Natural killer cell (primary cell): ENCODE measurements around the gene EHD4. TPM values are rescaled to one million over a fixed set of nuclear protein-coding genes. Genes with fewer than 3 reads are reported as not detected.

Experiments used
- ATAC-seq, 3 donors: fragments of 150-1000 bp in 2 of 3; fragments of 200-7000 bp in 1 of 3; cut with Tn5 transposase; 1 replicate in 1 of 3; 2 replicates in 2 of 3; pipeline ENCODE4 v1.10.0; 2021; ENCODE audit warnings: mild to moderate bottlenecking in 2 of 3, moderate library complexity in 2 of 3
- DNase-seq, 2 donors: peaks; one replicate each; pipeline versions ENCODE4 v3.0.0 to v3.0.0-alpha.2; 2013 to 2021; ENCODE audit warnings: mixed read lengths in 1 of 2
- H3K27ac ChIP-seq: one replicate; pipeline ENCODE4 v1.5.1; 2013; ENCODE audit warnings: mild to moderate bottlenecking, low read length
- H3K27me3 ChIP-seq: one replicate; pipeline ENCODE4 v1.6.1; 2013; ENCODE audit warnings: low read length; ENCODE audit not compliant: control insufficient read depth, insufficient read depth
- H3K36me3 ChIP-seq: one replicate; pipeline ENCODE4 v1.6.1; 2013; ENCODE audit warnings: low read length; ENCODE audit not compliant: control insufficient read depth, insufficient read depth
- H3K4me1 ChIP-seq: one replicate; pipeline ENCODE4 v1.6.1; 2013; ENCODE audit warnings: low read length; ENCODE audit not compliant: control insufficient read depth, insufficient read depth
- H3K4me3 ChIP-seq: one replicate; pipeline ENCODE4 v1.5.1; 2013; ENCODE audit warnings: low read length
- H3K9me3 ChIP-seq: one replicate; pipeline ENCODE4 v1.6.1; 2013; ENCODE audit warnings: low read length; ENCODE audit not compliant: control insufficient read depth, insufficient read depth
- H3K27ac Mint-ChIP-seq, 2 donors: one replicate each; pipeline ENCODE4 v1.8.0; 2022; ENCODE audit warnings: mild to moderate bottlenecking in 2 of 2, mixed read lengths in 2 of 2, moderate library complexity in 1 of 2
- H3K27me3 Mint-ChIP-seq, 2 donors: one replicate each; pipeline ENCODE4 v1.8.0; 2022; ENCODE audit warnings: low read depth in 2 of 2, mixed read lengths in 2 of 2
- H3K36me3 Mint-ChIP-seq: one replicate; pipeline ENCODE4 v1.8.0; 2022; ENCODE audit warnings: mixed read lengths
- H3K4me1 Mint-ChIP-seq, 2 donors: one replicate each; pipeline ENCODE4 v1.8.0; 2022; ENCODE audit warnings: mixed read lengths in 2 of 2
- H3K4me3 Mint-ChIP-seq: one replicate; pipeline ENCODE4 v1.8.0; 2022; ENCODE audit warnings: mild to moderate bottlenecking, moderate library complexity, mixed read lengths
- H3K9me3 Mint-ChIP-seq, 2 donors: one replicate each; pipeline ENCODE4 v1.8.0; 2022; ENCODE audit warnings: mixed read lengths in 2 of 2
- CTCF ChIP-seq: fragments of 200-600 bp; IDR thresholded peaks from one replicate; pipeline ENCODE4 v1.8.0; 2022; ENCODE audit warnings: antibody characterized with exemption
- WGBS: methylation state at CpG from one replicate; pipeline ENCODE4 v1.1.7; 2013; ENCODE audit warnings: missing lambda C conversion rate; ENCODE audit not compliant: insufficient coverage; 5-methylcytosine and 5-hydroxymethylcytosine counted together
- intact Hi-C: fragments of 100-400 bp; cut with micrococcal nuclease; formaldehyde crosslinking; loops from one replicate; pipeline ENCODE4 v1.14.2; 2022
- total RNA-seq, 4 donors: library from RNA; stranded (reverse); fragments of 120-200 nt in 1 of 4; gene quantifications; one replicate each; pipeline versions ENCODE4 v1.2.3 to v1.2.4, GENCODE V29; 2013 to 2022

Gene EHD4
- total RNA-seq, 3 donors from 2014 or later (not counting 1 experiment from before 2014, with no cell fraction given), result 28.4 to 34.6 (median 31.7) TPM

GRCh38 chr15:41894791-41895463, 77.4 kb downstream of the EHD4 start:
- Histone ChIP-seq H3K27me3 (no peaks in the 10 kb centered on the region), H3K36me3 (no peaks in the 10 kb centered on the region), H3K4me1 (peaks cover 46% of the 10 kb centered on the region), H3K4me3 (peak overlapping the region; percentile 25), H3K27ac (peak overlapping the region; percentile 91), H3K9me3 (no peaks in the 10 kb centered on the region)
- 3% methylated on average over 24 of the region's 24 CpGs for WGBS
- H3K4me3 Mint-ChIP-seq, result peak overlapping the region; percentile 83
- peak overlapping the region; percentile 97 for H3K27ac Mint-ChIP-seq
- H3K36me3 Mint-ChIP-seq, result no peaks in the 10 kb centered on the region
- no peaks in the 10 kb centered on the region for H3K27me3 Mint-ChIP-seq
- TF ChIP-seq CTCF, result peak; percentile 12
- H3K9me3 Mint-ChIP-seq, result no peaks in the 10 kb centered on the region
- peak; percentile 89 to 94 for DNase-seq
- H3K4me1 Mint-ChIP-seq, result peaks cover 14 to 40% of the 10 kb centered on the region in 2 donors
- intact Hi-C loops, result loop anchor here (1.0 to 2.0 kb wide), 2 partner anchors 9 to 42 kb away; no protein-coding TSS in a partner anchor
- ATAC-seq, result peak; percentile 93 to 98 (median 97)

GRCh38 chr15:41894251-41894790, 78.0 kb downstream of the EHD4 start:
- Mint-ChIP-seq H3K4me3 (peak overlapping the region; percentile 83), H3K36me3 (no peaks in the 10 kb centered on the region), H3K27me3 (no peaks in the 10 kb centered on the region), H3K9me3 (no peaks in the 10 kb centered on the region), H3K4me1 (peaks cover 14 to 43% of the 10 kb centered on the region in 2 donors), H3K27ac (peak overlapping the region; percentile 97)
- TF ChIP-seq CTCF, result no peak
- H3K36me3 ChIP-seq, result no peaks in the 10 kb centered on the region
- no peaks in the 10 kb centered on the region for H3K9me3 ChIP-seq
- WGBS, result 68% methylated on average over 17 of the region's 17 CpGs
- H3K4me1 ChIP-seq, result peaks cover 48% of the 10 kb centered on the region
- intact Hi-C loops, result loop anchor here (2.0 kb wide), 1 partner anchor 42 kb away; no protein-coding TSS in a partner anchor
- peak overlapping the region; percentile 1 for H3K4me3 ChIP-seq
- DNase-seq, result peak in 1 of 2 donors; percentile 23
- ATAC-seq, result no peak
- no peaks in the 10 kb centered on the region for H3K27me3 ChIP-seq
- H3K27ac ChIP-seq, result peak overlapping the region; percentile 91

GRCh38 chr15:41893422-41894250, 78.7 kb downstream of the EHD4 start, which contains the start of gene SPTBN5:
Gene SPTBN5, minus strand, starts transcription at chr15:41894053. Its CDS starts 556 bp downstream, at chr15:41893497.
- Histone ChIP-seq H3K36me3 (no peaks in the 10 kb centered on the region), H3K4me3 (peak within 1 kb of the TSS; percentile 25), H3K9me3 (no peaks in the 10 kb centered on the region), H3K4me1 (peaks cover 55% of the 10 kb centered on the region), H3K27me3 (no peaks in the 10 kb centered on the region), H3K27ac (peak within 1 kb of the TSS; percentile 91)
- Mint-ChIP-seq H3K4me3 (peak within 1 kb of the TSS; percentile 83), H3K4me1 (peaks cover 17 to 50% of the 10 kb centered on the region in 2 donors), H3K36me3 (no peaks in the 10 kb centered on the region), H3K27ac (peak within 1 kb of the TSS; percentile 97), H3K9me3 (no peaks in the 10 kb centered on the region), H3K27me3 (no peaks in the 10 kb centered on the region)
- TF ChIP-seq CTCF, result no peak
- ATAC-seq, result no peak
- DNase-seq, result peak in 1 of 2 donors; percentile 29
- WGBS, result 93% methylated on average over 15 of the region's 15 CpGs
- intact Hi-C loops, result loop anchor here (2.0 kb wide), 1 partner anchor 43 kb away; no protein-coding TSS in a partner anchor
